Osteoblast (primary cell): ENCODE data around the gene KCNA3. TPM values are rescaled to one million over a fixed set of nuclear protein-coding genes. Genes with fewer than 3 reads are reported as not detected.

ENCODE experiments used
- DNase-seq: peaks from one replicate; pipeline ENCODE4 v3.0.0; 2011; ENCODE audit warnings: low spot score, mixed read lengths; ENCODE audit not compliant: insufficient read length; ENCODE audit errors: missing footprints
- H2AFZ ChIP-seq: 2 replicates; pipeline ENCODE4 v1.6.0; 2011; ENCODE audit warnings: mild to moderate bottlenecking, low read length
- H3K27ac ChIP-seq: 2 replicates; pipeline ENCODE4 v1.5.1; 2011; ENCODE audit warnings: mild to moderate bottlenecking, low read depth, low read length, moderate library complexity
- H3K27me3 ChIP-seq: 2 replicates; pipeline ENCODE4 v1.6.0; 2012; ENCODE audit warnings: mild to moderate bottlenecking, control low read depth, inconsistent platforms, low read length, moderate library complexity; ENCODE audit not compliant: insufficient read depth
- H3K36me3 ChIP-seq: 2 replicates; pipeline ENCODE4 v1.5.1; 2011; ENCODE audit warnings: mild to moderate bottlenecking, low read length, control low read depth, moderate library complexity; ENCODE audit not compliant: insufficient read depth
- H3K4me1 ChIP-seq: 2 replicates; pipeline ENCODE4 v1.5.1; 2011; ENCODE audit warnings: mild to moderate bottlenecking, low read length, control low read depth, moderate library complexity; ENCODE audit not compliant: insufficient read depth
- H3K4me2 ChIP-seq: 2 replicates; pipeline ENCODE4 v1.6.0; 2011; ENCODE audit warnings: mild to moderate bottlenecking, low read length; ENCODE audit not compliant: insufficient read depth
- H3K4me3 ChIP-seq: fragments of 200-600 bp; sonication (generic); 3 replicates; pipeline ENCODE4 v1.5.1; 2012; ENCODE audit warnings: mild to moderate bottlenecking, low read length, inconsistent platforms; ENCODE audit not compliant: insufficient read depth
- H3K79me2 ChIP-seq: 2 replicates; pipeline ENCODE4 v1.6.0; 2012; ENCODE audit warnings: mild to moderate bottlenecking, low read length, control low read depth, inconsistent platforms; ENCODE audit not compliant: insufficient read depth
- H3K9me3 ChIP-seq: 2 replicates; pipeline ENCODE4 v1.5.1; 2011; ENCODE audit warnings: low read depth, low read length, control low read depth
- H4K20me1 ChIP-seq: 2 replicates; pipeline ENCODE4 v1.6.0; 2012; ENCODE audit warnings: mild to moderate bottlenecking, low read length, control low read depth; ENCODE audit not compliant: insufficient read depth
- total RNA-seq: library from RNA; depleted of rRNA; stranded (reverse); fragments of >200 nt; gene quantifications from 2 replicates; pipeline ENCODE4 v1.2.3, GENCODE V29; 2012
- TF ChIP-seq, protein P1 (sequence below): IDR thresholded peaks from 2 replicates; pipeline ENCODE4 v1.5.1; 2011; ENCODE audit warnings: mild to moderate bottlenecking, low read depth, low read length, moderate library complexity; ENCODE audit errors: extremely low read depth

KCNA3 gene
- total RNA-seq, 1 donor, result not detected

DNA sequence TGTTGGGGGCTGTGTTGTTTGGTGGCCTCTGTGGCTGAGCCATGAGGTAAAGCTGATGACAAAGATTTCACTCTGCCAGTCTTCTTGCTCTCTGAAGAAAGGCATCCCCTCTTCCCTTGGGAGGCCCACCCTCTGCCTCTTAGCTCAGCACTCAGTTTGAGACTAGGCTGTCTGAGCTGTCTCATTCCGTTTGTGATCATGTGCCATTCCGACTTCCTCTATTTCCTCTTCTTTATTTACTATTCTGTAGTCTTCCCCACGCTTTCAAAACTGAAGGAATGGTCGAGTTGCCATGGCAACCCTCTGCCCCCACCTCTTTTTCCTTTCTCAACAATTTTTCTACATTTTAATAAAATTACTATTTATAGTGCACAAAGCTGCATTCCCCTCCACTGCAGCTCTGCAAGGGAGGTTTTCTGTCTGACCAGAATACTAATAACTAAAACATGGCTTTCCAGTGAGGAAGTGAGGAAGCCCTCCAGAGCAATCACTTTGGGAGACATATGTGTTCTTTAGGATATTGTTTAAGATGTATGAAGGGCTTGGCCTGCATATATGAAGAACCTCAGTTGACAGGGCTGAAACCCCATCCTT lies 30.8 kb downstream of the KCNA3 start:
- no peak for DNase-seq
- no peaks in the 10 kb centered on the region for H3K9me3 ChIP-seq
- H3K4me2 ChIP-seq, result no peak overlapping the region
- no peaks in the 10 kb centered on the region for H4K20me1 ChIP-seq
- no peaks in the 10 kb centered on the region for H3K79me2 ChIP-seq
- no peaks in the 10 kb centered on the region for H3K27me3 ChIP-seq
- no peaks in the 10 kb centered on the region for H3K4me1 ChIP-seq
- H3K27ac ChIP-seq, result no peak overlapping the region
- TF ChIP-seq, protein P1, sequence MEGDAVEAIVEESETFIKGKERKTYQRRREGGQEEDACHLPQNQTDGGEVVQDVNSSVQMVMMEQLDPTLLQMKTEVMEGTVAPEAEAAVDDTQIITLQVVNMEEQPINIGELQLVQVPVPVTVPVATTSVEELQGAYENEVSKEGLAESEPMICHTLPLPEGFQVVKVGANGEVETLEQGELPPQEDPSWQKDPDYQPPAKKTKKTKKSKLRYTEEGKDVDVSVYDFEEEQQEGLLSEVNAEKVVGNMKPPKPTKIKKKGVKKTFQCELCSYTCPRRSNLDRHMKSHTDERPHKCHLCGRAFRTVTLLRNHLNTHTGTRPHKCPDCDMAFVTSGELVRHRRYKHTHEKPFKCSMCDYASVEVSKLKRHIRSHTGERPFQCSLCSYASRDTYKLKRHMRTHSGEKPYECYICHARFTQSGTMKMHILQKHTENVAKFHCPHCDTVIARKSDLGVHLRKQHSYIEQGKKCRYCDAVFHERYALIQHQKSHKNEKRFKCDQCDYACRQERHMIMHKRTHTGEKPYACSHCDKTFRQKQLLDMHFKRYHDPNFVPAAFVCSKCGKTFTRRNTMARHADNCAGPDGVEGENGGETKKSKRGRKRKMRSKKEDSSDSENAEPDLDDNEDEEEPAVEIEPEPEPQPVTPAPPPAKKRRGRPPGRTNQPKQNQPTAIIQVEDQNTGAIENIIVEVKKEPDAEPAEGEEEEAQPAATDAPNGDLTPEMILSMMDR, result no peak
- no peak overlapping the region for H3K4me3 ChIP-seq
- H3K36me3 ChIP-seq, result no peaks in the 10 kb centered on the region
- H2AFZ ChIP-seq, result no peak overlapping the region

GRCh38 chr1:110639724-110640386 lies 34.9 kb downstream of the KCNA3 start:
- H3K4me2 ChIP-seq, result no peak overlapping the region
- no peak overlapping the region for H2AFZ ChIP-seq
- no peak overlapping the region for H3K4me3 ChIP-seq
- DNase-seq, result no peak
- no peaks in the 10 kb centered on the region for H4K20me1 ChIP-seq
- no peak overlapping the region for H3K27ac ChIP-seq
- H3K79me2 ChIP-seq, result no peaks in the 10 kb centered on the region
- H3K27me3 ChIP-seq, result no peaks in the 10 kb centered on the region
- no peaks in the 10 kb centered on the region for H3K4me1 ChIP-seq
- H3K36me3 ChIP-seq, result no peaks in the 10 kb centered on the region
- no peaks in the 10 kb centered on the region for H3K9me3 ChIP-seq
- TF ChIP-seq, protein P1, result no peak

GRCh38 chr1:110638556-110638955 lies 36.2 kb downstream of the KCNA3 start:
- no peak overlapping the region for H3K4me3 ChIP-seq
- no peaks in the 10 kb centered on the region for H3K36me3 ChIP-seq
- H3K79me2 ChIP-seq, result no peaks in the 10 kb centered on the region
- no peaks in the 10 kb centered on the region for H3K4me1 ChIP-seq
- no peak overlapping the region for H3K4me2 ChIP-seq
- TF ChIP-seq, protein P1, result no peak
- H4K20me1 ChIP-seq, result no peaks in the 10 kb centered on the region
- no peak overlapping the region for H3K27ac ChIP-seq
- no peaks in the 10 kb centered on the region for H3K27me3 ChIP-seq
- no peaks in the 10 kb centered on the region for H3K9me3 ChIP-seq
- no peak overlapping the region for H2AFZ ChIP-seq
- no peak for DNase-seq

DNA sequence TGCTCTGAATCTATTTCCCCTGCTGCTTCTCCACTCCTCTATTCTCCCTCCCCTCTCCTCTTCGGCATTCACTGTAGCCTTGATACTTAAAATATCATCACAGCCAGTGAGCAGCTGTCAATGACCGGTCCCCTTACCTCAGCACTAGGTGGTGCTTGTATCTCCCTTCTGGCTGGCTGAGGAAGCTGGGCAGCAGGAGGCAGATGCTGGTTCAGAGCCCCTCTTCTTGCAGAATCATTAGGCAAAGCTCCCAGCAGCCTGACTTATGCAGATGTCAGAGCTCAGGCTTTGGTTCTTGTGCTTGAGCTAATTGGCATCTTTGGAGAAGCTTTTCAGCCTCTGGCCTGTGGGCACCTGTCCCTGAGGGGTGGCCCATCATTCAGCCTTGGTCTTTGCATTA lies 36.7 kb downstream of the KCNA3 start:
- no peaks in the 10 kb centered on the region for H3K27me3 ChIP-seq
- no peak overlapping the region for H3K4me3 ChIP-seq
- H3K9me3 ChIP-seq, result no peaks in the 10 kb centered on the region
- TF ChIP-seq, protein P1, result no peak
- H3K27ac ChIP-seq, result no peak overlapping the region
- H4K20me1 ChIP-seq, result no peaks in the 10 kb centered on the region
- no peaks in the 10 kb centered on the region for H3K79me2 ChIP-seq
- H3K4me2 ChIP-seq, result no peak overlapping the region
- DNase-seq, result no peak
- H2AFZ ChIP-seq, result no peak overlapping the region
- no peaks in the 10 kb centered on the region for H3K4me1 ChIP-seq
- no peaks in the 10 kb centered on the region for H3K36me3 ChIP-seq
